HepG2 (cell line): ENCODE measurements around the gene PARP3. TPM values are rescaled to one million over a fixed set of nuclear protein-coding genes. Genes with fewer than 3 reads are reported as not detected.

ENCODE experiments used
- ATAC-seq: fragments of 200-7000 bp; cut with Tn5 transposase; 3 replicates; pipeline ENCODE4 v1.9.1; 2020; ENCODE audit warnings: mild to moderate bottlenecking, moderate library complexity
- BruUV-seq: library from RNA; stranded (reverse); fragments of 400-500 nt; replicated peaks from 2 replicates; lab custom pipeline; 2021; lab: Mats Ljungman, UMichigan
- CTCF ChIA-PET: fragments of 300-600 bp; formaldehyde crosslinking; extraction: SDS; loops from one replicate; lab custom pipeline; 2021; ENCODE audit warnings: low total read pairs, inconsistent platforms, low intra/inter-chr PET ratio; lab: Yijun Ruan, JAX
- POLR2A ChIA-PET: fragments of 350-600 bp; sonication (Branson Sonifier 250); formaldehyde crosslinking; loops from one replicate; lab custom pipeline; 2020; ENCODE audit warnings: antibody characterized with exemption, inconsistent platforms; lab: Yijun Ruan, JAX
- DNase-seq: peaks from one replicate; pipeline ENCODE4 v3.0.0-alpha.2; 2015; ENCODE audit warnings: low spot score
- FAIRE-seq: peaks from 3 replicates; lab custom pipeline; 2011; peaks lifted over from hg19 to GRCh38; lab: Jason Lieb, UNC
- H2AFZ ChIP-seq: one replicate; pipeline ENCODE4 v1.6.1; 2011; ENCODE audit warnings: low read length, inconsistent platforms
- H3K27ac ChIP-seq: fragments of 300-600 bp; 3 replicates; pipeline ENCODE4 v1.8.0; 2011; ENCODE audit warnings: mixed run types, mild to moderate bottlenecking, mixed read lengths, low read length, inconsistent platforms; ENCODE audit not compliant: insufficient read depth; ENCODE audit errors: extremely low read length
- H3K27me3 ChIP-seq, 2 experiments: fragments of 200-600 bp in 1 of 2; 2 replicates in 1 of 2; 3 replicates in 1 of 2; pipeline versions ENCODE4 v1.6.0 to v1.8.0; 2011; ENCODE audit warnings: low read length in 2 of 2, mild to moderate bottlenecking in 2 of 2, moderate library complexity in 2 of 2, inconsistent platforms in 1 of 2; ENCODE audit not compliant: insufficient read depth in 2 of 2, control insufficient read depth in 1 of 2
- H3K36me3 ChIP-seq, 2 experiments: fragments of 200-600 bp in 1 of 2; replicated peaks in 1 of 2; 2 replicates in 1 of 2; 3 replicates in 1 of 2; pipeline versions ENCODE4 v1.5.1 to v1.8.0; 2011; ENCODE audit warnings: low read length in 2 of 2, inconsistent platforms in 1 of 2; ENCODE audit not compliant: insufficient read depth in 2 of 2, control insufficient read depth in 1 of 2
- H3K4me1 ChIP-seq: 2 replicates; pipeline ENCODE4 v1.5.1; 2012; ENCODE audit warnings: low read length, inconsistent platforms; ENCODE audit not compliant: insufficient read depth
- H3K4me2 ChIP-seq: 2 replicates; pipeline ENCODE4 v1.6.0; 2011; ENCODE audit warnings: low read depth, low read length, inconsistent platforms
- H3K4me3 ChIP-seq, 3 experiments: fragments of 200-600 bp in 1 of 3; sonication (generic), shearing (Covaris generic) in 1 of 3; replicated peaks in 1 of 3; 2 replicates each; pipeline ENCODE4 v1.5.1; 2011 to 2016; ENCODE audit warnings: low read length in 3 of 3, inconsistent platforms in 2 of 3, low read depth in 2 of 3, mild to moderate bottlenecking in 2 of 3, control low read depth in 1 of 3, mixed read lengths in 1 of 3; ENCODE audit not compliant: insufficient read depth in 1 of 3
- H3K79me2 ChIP-seq: one replicate; pipeline ENCODE4 v1.6.1; 2011; ENCODE audit warnings: low read length, inconsistent platforms; ENCODE audit not compliant: insufficient read depth
- H3K9ac ChIP-seq: 2 replicates; pipeline ENCODE4 v1.6.0; 2011; ENCODE audit warnings: mild to moderate bottlenecking, low read depth, low read length, inconsistent platforms; ENCODE audit not compliant: insufficient read depth
- H3K9me3 ChIP-seq: 2 replicates; pipeline ENCODE4 v1.5.1; 2012; ENCODE audit warnings: mild to moderate bottlenecking, low read length
- H4K20me1 ChIP-seq: 2 replicates; pipeline ENCODE4 v1.6.0; 2011; ENCODE audit warnings: inconsistent platforms, mild to moderate bottlenecking, low read length, moderate library complexity; ENCODE audit not compliant: insufficient read depth
- ARNT2 ChIP-seq: sonication (generic); formaldehyde crosslinking; IDR thresholded peaks from 2 replicates; pipeline ENCODE4 v1.8.0; 2022; ENCODE audit warnings: mild to moderate bottlenecking, low read depth, missing genetic modification reagents, moderate library complexity
- ATAD3A ChIP-seq: sonication (generic); formaldehyde crosslinking; IDR thresholded peaks from 2 replicates; pipeline ENCODE4 v1.4.0; 2020; ENCODE audit warnings: missing genetic modification reagents
- CREB1 ChIP-seq, 2 experiments: fragments of 450-650 bp in 1 of 2; IDR thresholded peaks; 2 replicates each; pipeline ENCODE4 v1.6.1; 2016 to 2017; ENCODE audit warnings: control low read depth in 1 of 2, mild to moderate bottlenecking in 1 of 2, missing compliant biosample characterization in 1 of 2, missing genetic modification characterization in 1 of 2
- KDM2A ChIP-seq: sonication (generic); formaldehyde crosslinking; IDR thresholded peaks from 2 replicates; pipeline ENCODE4 v1.4.0; 2020; ENCODE audit warnings: low read depth, missing genetic modification reagents, borderline replicate concordance
- RELA ChIP-seq: sonication (generic); formaldehyde crosslinking; IDR thresholded peaks from 2 replicates; pipeline ENCODE4 v1.4.0; 2020; ENCODE audit warnings: missing genetic modification reagents
- RNF2 ChIP-seq: fragments of 450-650 bp; conservative IDR thresholded peaks from 2 replicates; pipeline ENCODE4 v1.6.1; 2016; ENCODE audit warnings: low read depth
- SIN3B ChIP-seq: fragments of 150-350 bp; IDR thresholded peaks from 2 replicates; pipeline ENCODE4 v1.6.1; 2014; ENCODE audit warnings: low read length
- SMYD3 ChIP-seq: sonication (generic); formaldehyde crosslinking; IDR thresholded peaks from 2 replicates; pipeline ENCODE4 v1.8.1; 2023; ENCODE audit warnings: mild to moderate bottlenecking, missing genetic modification reagents
- TAF15 ChIP-seq: fragments of 200-400 bp; formaldehyde crosslinking; IDR thresholded peaks from one replicate; pipeline ENCODE4 v1.6.1; 2018; ENCODE audit warnings: mild to moderate bottlenecking, low read depth, low read length; ENCODE audit not compliant: poor library complexity, severe bottlenecking
- ZNF101 ChIP-seq: sonication (generic); formaldehyde crosslinking; IDR thresholded peaks from 2 replicates; pipeline ENCODE4 v1.4.0; 2020; ENCODE audit warnings: mild to moderate bottlenecking, low read depth, missing genetic modification reagents, borderline replicate concordance
- ZNF563 ChIP-seq: sonication (generic); formaldehyde crosslinking; IDR thresholded peaks from 2 replicates; pipeline ENCODE4 v1.8.0; 2022; ENCODE audit warnings: mild to moderate bottlenecking, moderate library complexity, missing genetic modification reagents
- ZNF780A ChIP-seq: sonication (generic); formaldehyde crosslinking; IDR thresholded peaks from 2 replicates; pipeline ENCODE4 v1.8.0; 2022; ENCODE audit warnings: mild to moderate bottlenecking, missing genetic modification reagents, moderate library complexity
- WGBS: methylation state at CpG from one replicate; pipeline ENCODE4 v1.1.6; 2017; ENCODE audit warnings: low lambda C conversion rate; 5-methylcytosine and 5-hydroxymethylcytosine counted together
- in situ Hi-C: cut with HindIII; loops from 2 replicates; pipeline ENCODE4 v1.10.0; 2017; ENCODE audit warnings: low pct_unique_long_range_greater_than_20kb; ENCODE audit not compliant: extremely low pct_ligation_motif_present
- intact Hi-C: fragments of 100-400 bp; cut with micrococcal nuclease; formaldehyde crosslinking; loops from one replicate; pipeline ENCODE4 v1.10.0; 2022; ENCODE audit not compliant: unreplicated experiment
- polyA plus RNA-seq, 8 experiments: library from polyadenylated mRNA; depleted of rRNA in 3 of 8; stranded (reverse) in 7 of 8; unstranded in 1 of 8; fragments of >200 nt; fragmentation: Illumina TruSeq in 4 of 8; extraction: Trizol in 4 of 8; gene quantifications; 2 replicates each; pipeline versions ENCODE4 v1.2.1 to v1.2.3, GENCODE V29; 2011 to 2016; ENCODE audit warnings: low read depth in 4 of 8, missing spikeins in 1 of 8, mixed read lengths in 1 of 8; ENCODE audit not compliant: insufficient read depth in 1 of 8
- total RNA-seq, 5 experiments: library from RNA; depleted of rRNA; stranded (reverse); fragments of >200 nt; fragmentation: Illumina TruSeq; extraction: Trizol; gene quantifications; 2 replicates each; pipeline ENCODE4 v1.2.3, GENCODE V29; 2016; ENCODE audit warnings: low read depth in 1 of 5
- TF ChIP-seq, protein P1 (sequence below): sonication (generic); formaldehyde crosslinking; IDR thresholded peaks from 2 replicates; pipeline ENCODE4 v1.5.0; 2020; ENCODE audit warnings: mild to moderate bottlenecking, low read depth, missing genetic modification reagents, borderline replicate concordance
- TF ChIP-seq, protein P2 (sequence below): IDR thresholded peaks from 2 replicates; pipeline ENCODE4 v1.6.1; 2016; ENCODE audit warnings: mild to moderate bottlenecking, missing biosample characterization, missing genetic modification reagents

The PARP3 gene
- total and polyA plus RNA-seq, 2 of the 13 experiments (the other 11 are each of a cell fraction or from before 2014, with no cell fraction given) = 11.2 to 21.5 TPM

DNA sequence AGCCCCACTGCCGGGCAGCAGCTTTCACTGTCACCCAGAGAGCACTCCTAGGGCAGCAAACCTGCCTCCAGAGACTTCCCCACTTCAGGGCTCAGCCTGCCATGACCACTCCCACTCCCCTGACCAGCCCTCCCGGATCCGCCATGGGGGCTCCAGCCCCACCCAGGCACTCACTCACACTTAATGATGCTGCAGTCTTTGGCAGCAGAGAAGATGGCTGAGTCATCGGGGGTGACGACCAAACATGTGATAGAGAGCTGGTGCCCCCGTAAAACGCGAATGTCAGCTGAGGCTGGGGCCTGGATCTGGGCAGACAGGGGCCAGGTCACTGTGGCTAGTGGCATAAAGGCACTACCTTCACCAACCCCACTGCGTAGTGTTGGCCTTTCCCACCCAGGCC lies 5.1 kb upstream of the PARP3 start:
- Histone ChIP-seq H3K79me2 (peaks cover 28% of the 10 kb centered on the region), H4K20me1 (no peaks in the 10 kb centered on the region; the same call in 1 of the 2 replicates), H3K4me2 (no peak overlapping the region), H3K4me1 (peaks cover 24% of the 10 kb centered on the region), H3K9ac (no peak overlapping the region), H3K4me3 (no peak overlapping the region), H3K9me3 (no peaks in the 10 kb centered on the region), H3K27ac (no peak overlapping the region), H3K27me3 (no peaks in the 10 kb centered on the region; a peak in 1 of 5 replicates), H2AFZ (no peak overlapping the region), H3K36me3 (peaks cover 21 to 59% of the 10 kb centered on the region in 2 experiments; a peak in 4 of 5 replicates)
- ChIA-PET POLR2A (no interaction called here), CTCF (no interaction called here)
- no peak for ATAC-seq
- in situ Hi-C loops = no loop called here
- DNase-seq = no peak
- intact Hi-C loops = no loop called here
- no peak for FAIRE-seq
- WGBS = 95% methylated on average over 7 of the region's 9 CpGs
- TF ChIP-seq CREB1 (IDR thresholded peaks at IDR 0.05) (no peak), CREB1 (CRISPR knock-in tag; IDR thresholded peaks at IDR 0.05) (no peak), RELA (CRISPR knock-in tag) (no peak), KDM2A (CRISPR knock-in tag) (no peak), ZNF780A (CRISPR knock-in tag) (no peak), ATAD3A (CRISPR knock-in tag) (no peak), SMYD3 (CRISPR knock-in tag) (no peak), TAF15 (no peak), RNF2 (no peak), ARNT2 (CRISPR knock-in tag) (no peak), ZNF563 (CRISPR knock-in tag) (no peak), SIN3B (no peak), ZNF101 (CRISPR knock-in tag) (no peak)
- TF ChIP-seq, protein P1, sequence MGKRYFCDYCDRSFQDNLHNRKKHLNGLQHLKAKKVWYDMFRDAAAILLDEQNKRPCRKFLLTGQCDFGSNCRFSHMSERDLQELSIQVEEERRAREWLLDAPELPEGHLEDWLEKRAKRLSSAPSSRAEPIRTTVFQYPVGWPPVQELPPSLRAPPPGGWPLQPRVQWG (CRISPR knock-in tag) = no peak
- TF ChIP-seq, protein P2, sequence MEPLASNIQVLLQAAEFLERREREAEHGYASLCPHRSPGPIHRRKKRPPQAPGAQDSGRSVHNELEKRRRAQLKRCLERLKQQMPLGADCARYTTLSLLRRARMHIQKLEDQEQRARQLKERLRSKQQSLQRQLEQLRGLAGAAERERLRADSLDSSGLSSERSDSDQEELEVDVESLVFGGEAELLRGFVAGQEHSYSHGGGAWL = no peak
- BruUV-seq = no TSS peak
